ENCODE measurements around the gene LAP3.

LAP3 gene

GRCh38 chr4:17583941-17584340 lies 6.9 kb downstream of the LAP3 start:
- H3K27ac ChIP-seq (ENCODE audit: low read length): no peak overlapping the region
- no peak for DNase-seq (ENCODE audit: low read depth, low spot score)
- H3K27me3 ChIP-seq (ENCODE audit: control insufficient read depth, insufficient read depth, low read length): no peaks in the 10 kb centered on the region
- no peaks in the 10 kb centered on the region for H3K9me3 ChIP-seq (ENCODE audit: control insufficient read depth, insufficient read depth, low read length)
- H3K4me1 ChIP-seq (ENCODE audit: control insufficient read depth, insufficient read depth, low read length): no peaks in the 10 kb centered on the region
- peaks cover 13% of the 10 kb centered on the region for H3K36me3 ChIP-seq (ENCODE audit: control insufficient read depth, insufficient read depth, low read length)
- WGBS (ENCODE audit: insufficient coverage, insufficient read length): no CpG with 5 or more reads among the region's 4 CpGs
- no peak overlapping the region for H3K4me3 ChIP-seq (ENCODE audit: low read length)

- Histone ChIP-seq H3K4me3 (ENCODE audit: low read length) (no peak overlapping the region), H3K9me3 (ENCODE audit: control insufficient read depth, insufficient read depth, low read length) (no peaks in the 10 kb centered on the region), H3K27ac (ENCODE audit: low read length) (no peak overlapping the region), H3K27me3 (ENCODE audit: control insufficient read depth, insufficient read depth, low read length) (no peaks in the 10 kb centered on the region), H3K4me1 (ENCODE audit: control insufficient read depth, insufficient read depth, low read length) (no peaks in the 10 kb centered on the region), H3K36me3 (ENCODE audit: control insufficient read depth, insufficient read depth, low read length) (peaks cover 13% of the 10 kb centered on the region)
- no CpG with 5 or more reads among the region's 10 CpGs for WGBS (ENCODE audit: insufficient coverage, insufficient read length)
- DNase-seq (ENCODE audit: low read depth, low spot score): no peak
Observed at GRCh38 chr4:17584521-17585213, 7.7 kb downstream of the LAP3 start.

- H3K27me3 ChIP-seq (ENCODE audit: control insufficient read depth, insufficient read depth, low read length): no peaks in the 10 kb centered on the region
- no peaks in the 10 kb centered on the region for H3K9me3 ChIP-seq (ENCODE audit: control insufficient read depth, insufficient read depth, low read length)
- H3K4me1 ChIP-seq (ENCODE audit: control insufficient read depth, insufficient read depth, low read length): no peaks in the 10 kb centered on the region
- no CpG with 5 or more reads among the region's 9 CpGs for WGBS (ENCODE audit: insufficient coverage, insufficient read length)
- H3K27ac ChIP-seq (ENCODE audit: low read length): no peak overlapping the region
- DNase-seq (ENCODE audit: low read depth, low spot score): no peak
- no peak overlapping the region for H3K4me3 ChIP-seq (ENCODE audit: low read length)
- peaks cover 13% of the 10 kb centered on the region for H3K36me3 ChIP-seq (ENCODE audit: control insufficient read depth, insufficient read depth, low read length)
Observed at GRCh38 chr4:17587094-17587822, 10.3 kb downstream of the LAP3 start.

- no peak overlapping the region for H3K4me3 ChIP-seq (ENCODE audit: low read length)
- no peaks in the 10 kb centered on the region for H3K27me3 ChIP-seq (ENCODE audit: control insufficient read depth, insufficient read depth, low read length)
- no peak for DNase-seq (ENCODE audit: low read depth, low spot score)
- H3K9me3 ChIP-seq (ENCODE audit: control insufficient read depth, insufficient read depth, low read length): no peaks in the 10 kb centered on the region
- whole genome bisulfite sequencing (ENCODE audit: insufficient coverage, insufficient read length): no CpG with 5 or more reads among the region's 3 CpGs
- peaks cover 5% of the 10 kb centered on the region; the same call in 1 of the 2 replicates for H3K36me3 ChIP-seq (ENCODE audit: control insufficient read depth, insufficient read depth, low read length)
- H3K27ac ChIP-seq (ENCODE audit: low read length): no peak overlapping the region
- H3K4me1 ChIP-seq (ENCODE audit: control insufficient read depth, insufficient read depth, low read length): no peaks in the 10 kb centered on the region
Observed at GRCh38 chr4:17589355-17589754, 12.4 kb downstream of the LAP3 start.

- no peak overlapping the region for H3K27ac ChIP-seq (ENCODE audit: low read length)
Observed at GRCh38 chr4:17595471-17596005, 18.5 kb downstream of the LAP3 start.

GRCh38 chr4:17597517-17597916 lies 20.5 kb downstream of the LAP3 start:
- no peak for DNase-seq (ENCODE audit: low read depth, low spot score)
- WGBS (ENCODE audit: insufficient coverage, insufficient read length): no CpG with 5 or more reads among the region's 7 CpGs
- H3K36me3 ChIP-seq (ENCODE audit: control insufficient read depth, insufficient read depth, low read length): peaks cover 6% of the 10 kb centered on the region; the same call in 1 of the 2 replicates

More at GRCh38 chr4:17595471-17596005, 18.5 kb downstream of the LAP3 start:
- H3K4me3 ChIP-seq (ENCODE audit: low read length): no peak overlapping the region
- H3K27me3 ChIP-seq (ENCODE audit: control insufficient read depth, insufficient read depth, low read length): no peaks in the 10 kb centered on the region
- no peaks in the 10 kb centered on the region for H3K9me3 ChIP-seq (ENCODE audit: control insufficient read depth, insufficient read depth, low read length)
- H3K36me3 ChIP-seq (ENCODE audit: control insufficient read depth, insufficient read depth, low read length): peaks cover 6% of the 10 kb centered on the region; the same call in 1 of the 2 replicates
- no CpG with 5 or more reads among the region's 6 CpGs for WGBS (ENCODE audit: insufficient coverage, insufficient read length)
- no peak for DNase-seq (ENCODE audit: low read depth, low spot score)
- H3K4me1 ChIP-seq (ENCODE audit: control insufficient read depth, insufficient read depth, low read length): no peaks in the 10 kb centered on the region

GRCh38 chr4:17599826-17600225 lies 22.8 kb downstream of the LAP3 start:
- Histone ChIP-seq H3K4me1 (ENCODE audit: control insufficient read depth, insufficient read depth, low read length) (no peaks in the 10 kb centered on the region), H3K9me3 (ENCODE audit: control insufficient read depth, insufficient read depth, low read length) (no peaks in the 10 kb centered on the region), H3K36me3 (ENCODE audit: control insufficient read depth, insufficient read depth, low read length) (peaks cover 6% of the 10 kb centered on the region; the same call in 1 of the 2 replicates), H3K27me3 (ENCODE audit: control insufficient read depth, insufficient read depth, low read length) (no peaks in the 10 kb centered on the region), H3K27ac (ENCODE audit: low read length) (no peak overlapping the region), H3K4me3 (ENCODE audit: low read length) (no peak overlapping the region)
- DNase-seq (ENCODE audit: low read depth, low spot score): no peak
- WGBS (ENCODE audit: insufficient coverage, insufficient read length): no CpG with 5 or more reads among the region's 1 CpG

More at GRCh38 chr4:17597517-17597916, 20.5 kb downstream of the LAP3 start:
- no peaks in the 10 kb centered on the region for H3K9me3 ChIP-seq (ENCODE audit: control insufficient read depth, insufficient read depth, low read length)
- no peak overlapping the region for H3K4me3 ChIP-seq (ENCODE audit: low read length)
- no peaks in the 10 kb centered on the region for H3K27me3 ChIP-seq (ENCODE audit: control insufficient read depth, insufficient read depth, low read length)
- no peak overlapping the region for H3K27ac ChIP-seq (ENCODE audit: low read length)
- no peaks in the 10 kb centered on the region for H3K4me1 ChIP-seq (ENCODE audit: control insufficient read depth, insufficient read depth, low read length)

GRCh38 chr4:17605236-17605635 lies 28.2 kb downstream of the LAP3 start:
- H3K27ac ChIP-seq (ENCODE audit: low read length): no peak overlapping the region
- no peak overlapping the region for H3K4me3 ChIP-seq (ENCODE audit: low read length)
- WGBS (ENCODE audit: insufficient coverage, insufficient read length): no CpG with 5 or more reads among the region's 3 CpGs
- H3K36me3 ChIP-seq (ENCODE audit: control insufficient read depth, insufficient read depth, low read length): peaks cover 12% of the 10 kb centered on the region
- no peaks in the 10 kb centered on the region for H3K9me3 ChIP-seq (ENCODE audit: control insufficient read depth, insufficient read depth, low read length)
- no peaks in the 10 kb centered on the region for H3K27me3 ChIP-seq (ENCODE audit: control insufficient read depth, insufficient read depth, low read length)
- H3K4me1 ChIP-seq (ENCODE audit: control insufficient read depth, insufficient read depth, low read length): no peaks in the 10 kb centered on the region
- DNase-seq (ENCODE audit: low read depth, low spot score): no peak

GRCh38 chr4:17613761-17614415 lies 36.9 kb downstream of the LAP3 start:
- no peaks in the 10 kb centered on the region for H3K36me3 ChIP-seq (ENCODE audit: control insufficient read depth, insufficient read depth, low read length)
- H3K27ac ChIP-seq (ENCODE audit: low read length): no peak overlapping the region
- WGBS (ENCODE audit: insufficient coverage, insufficient read length): no CpG with 5 or more reads among the region's 23 CpGs
- no peaks in the 10 kb centered on the region for H3K9me3 ChIP-seq (ENCODE audit: control insufficient read depth, insufficient read depth, low read length)
- H3K4me3 ChIP-seq (ENCODE audit: low read length): peak overlapping the region; percentile 84; the same call in 1 of the 2 replicates
- no peak for DNase-seq (ENCODE audit: low read depth, low spot score)
- no peaks in the 10 kb centered on the region for H3K4me1 ChIP-seq (ENCODE audit: control insufficient read depth, insufficient read depth, low read length)
- no peaks in the 10 kb centered on the region for H3K27me3 ChIP-seq (ENCODE audit: control insufficient read depth, insufficient read depth, low read length)

Data from iPS DF 6.9 (cell line).